Stomach (tissue), 4 donors: Measurements from ENCODE around the gene WWP2.

ENCODE experiments used
- EP300 ChIP-seq: sonication (generic); formaldehyde crosslinking; IDR thresholded peaks from one replicate; pipeline ENCODE4 v1.6.1; 2017; ENCODE audit warnings: antibody characterized with exemption
- POLR2A ChIP-seq, 4 donors: fragments of 450-650 bp; IDR thresholded peaks; one replicate each; pipeline ENCODE4 v1.6.1; 2016; ENCODE audit warnings: antibody characterized with exemption in 4 of 4, control low read depth in 2 of 4, mild to moderate bottlenecking in 1 of 4, moderate library complexity in 1 of 4
- POLR2AphosphoS5 ChIP-seq, 3 donors: sonication (generic); formaldehyde crosslinking; IDR thresholded peaks; one replicate each; pipeline ENCODE4 v1.6.1; 2016; ENCODE audit warnings: antibody characterized with exemption in 3 of 3
- TF ChIP-seq, protein P1 (sequence below), 7 experiments: fragments of 450-650 bp in 4 of 7; fragments of 200-600 bp in 3 of 7; sonication (generic) in 3 of 7; IDR thresholded peaks; one replicate each; pipeline ENCODE4 v1.5.1; 2016 to 2019; ENCODE audit warnings: antibody characterized with exemption in 7 of 7, control low read depth in 2 of 7, mild to moderate bottlenecking in 1 of 7

- TF ChIP-seq, protein P1, sequence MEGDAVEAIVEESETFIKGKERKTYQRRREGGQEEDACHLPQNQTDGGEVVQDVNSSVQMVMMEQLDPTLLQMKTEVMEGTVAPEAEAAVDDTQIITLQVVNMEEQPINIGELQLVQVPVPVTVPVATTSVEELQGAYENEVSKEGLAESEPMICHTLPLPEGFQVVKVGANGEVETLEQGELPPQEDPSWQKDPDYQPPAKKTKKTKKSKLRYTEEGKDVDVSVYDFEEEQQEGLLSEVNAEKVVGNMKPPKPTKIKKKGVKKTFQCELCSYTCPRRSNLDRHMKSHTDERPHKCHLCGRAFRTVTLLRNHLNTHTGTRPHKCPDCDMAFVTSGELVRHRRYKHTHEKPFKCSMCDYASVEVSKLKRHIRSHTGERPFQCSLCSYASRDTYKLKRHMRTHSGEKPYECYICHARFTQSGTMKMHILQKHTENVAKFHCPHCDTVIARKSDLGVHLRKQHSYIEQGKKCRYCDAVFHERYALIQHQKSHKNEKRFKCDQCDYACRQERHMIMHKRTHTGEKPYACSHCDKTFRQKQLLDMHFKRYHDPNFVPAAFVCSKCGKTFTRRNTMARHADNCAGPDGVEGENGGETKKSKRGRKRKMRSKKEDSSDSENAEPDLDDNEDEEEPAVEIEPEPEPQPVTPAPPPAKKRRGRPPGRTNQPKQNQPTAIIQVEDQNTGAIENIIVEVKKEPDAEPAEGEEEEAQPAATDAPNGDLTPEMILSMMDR (IDR thresholded peaks at IDR 0.05) = no peak
- no peak for TF ChIP-seq POLR2A (IDR thresholded peaks at IDR 0.05)
- no peak for TF ChIP-seq POLR2AphosphoS5 (IDR thresholded peaks at IDR 0.05)
- TF ChIP-seq EP300 = no peak
Observed at GRCh38 chr16:69793526-69793925, 31.4 kb downstream of the WWP2 start.
